ENCODE results near the gene TRABD2B. TPM values are rescaled to one million over a fixed set of nuclear protein-coding genes. Genes with fewer than 3 reads are reported as not detected.

Gene TRABD2B
- polyA plus RNA-seq, 1 of the 3 experiments (the other 2 are of a cell fraction), result 0.03 TPM

DNA sequence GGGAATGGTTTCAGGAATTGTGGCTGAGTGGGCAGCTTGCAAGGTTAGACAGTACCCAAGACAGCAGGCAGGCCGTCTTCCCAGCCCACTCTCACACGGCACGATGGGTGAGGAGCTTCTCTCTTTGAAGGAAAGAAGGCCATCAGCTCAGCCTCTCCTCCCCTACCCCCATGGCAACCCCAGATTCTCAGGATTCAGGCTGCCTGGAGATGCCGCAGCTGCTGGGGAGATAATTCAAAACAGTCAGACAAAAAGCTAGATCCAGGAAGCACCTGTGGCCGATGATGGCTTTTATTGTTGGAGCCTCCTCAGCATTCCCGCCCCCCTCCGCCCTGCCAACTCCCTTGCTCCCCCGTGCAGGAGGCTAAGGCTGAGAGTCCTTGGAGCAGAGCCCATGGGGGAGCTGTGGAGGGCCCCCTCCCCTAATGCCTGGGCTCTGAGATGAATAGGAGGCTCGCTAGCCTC is 220.5 kb downstream of the TRABD2B start:
- H3K27ac ChIP-seq (ENCODE audit: low read depth in 2 of 2, low read length in 1 of 2), result peak overlapping the region in 1 of 2 experiments; percentile 22; a peak in 1 of 4 replicates
- H3K4me1 ChIP-seq (ENCODE audit: control insufficient read depth in 1 of 2, insufficient read depth in 2 of 2, low read depth in 1 of 2, low read length in 1 of 2), result peaks cover 0 to 24% of the 10 kb centered on the region in 2 experiments; a peak in 1 of 4 replicates
- no peaks in the 10 kb centered on the region for H3F3A ChIP-seq (replicated peaks; ENCODE audit: insufficient read depth)
- no peak overlapping the region for H3K4me2 ChIP-seq
- H3K9ac ChIP-seq, result no peak overlapping the region
- ChIA-PET CTCF (interaction anchor here (0.8 to 2.3 kb wide), 8 partner anchors 9 to 291 kb away, joined by 3 to 9 read pairs (median 4); partner anchors contain the start of gene TRABD2B), POLR2A (no interaction called here)
- TF ChIP-seq SMC3 (IDR thresholded peaks at IDR 0.05; ENCODE audit: low read depth, low read length), result no peak
- H3K4me3 ChIP-seq (ENCODE audit: low read depth in 2 of 2, low read length in 1 of 2), result no peak overlapping the region
- DNase-seq, result peak; percentile 74
- H4K20me1 ChIP-seq (ENCODE audit: insufficient read depth), result no peaks in the 10 kb centered on the region
- H3K9me2 ChIP-seq, result no peaks in the 10 kb centered on the region
- no peaks in the 10 kb centered on the region for H3K9me3 ChIP-seq
- 38% methylated on average over 6 of the region's 9 CpGs for WGBS (ENCODE audit: low lambda C conversion rate)
- no peaks in the 10 kb centered on the region for H3K36me3 ChIP-seq (replicated peaks in 1 of 2; ENCODE audit: control insufficient read depth in 1 of 2, insufficient read depth in 2 of 2, low read length in 1 of 2)
- no peaks in the 10 kb centered on the region for H3K79me2 ChIP-seq (ENCODE audit: insufficient read depth)
- H3K27me3 ChIP-seq (ENCODE audit: insufficient read depth), result no peaks in the 10 kb centered on the region
- H2AFZ ChIP-seq (ENCODE audit: low read depth), result no peak overlapping the region

DNA sequence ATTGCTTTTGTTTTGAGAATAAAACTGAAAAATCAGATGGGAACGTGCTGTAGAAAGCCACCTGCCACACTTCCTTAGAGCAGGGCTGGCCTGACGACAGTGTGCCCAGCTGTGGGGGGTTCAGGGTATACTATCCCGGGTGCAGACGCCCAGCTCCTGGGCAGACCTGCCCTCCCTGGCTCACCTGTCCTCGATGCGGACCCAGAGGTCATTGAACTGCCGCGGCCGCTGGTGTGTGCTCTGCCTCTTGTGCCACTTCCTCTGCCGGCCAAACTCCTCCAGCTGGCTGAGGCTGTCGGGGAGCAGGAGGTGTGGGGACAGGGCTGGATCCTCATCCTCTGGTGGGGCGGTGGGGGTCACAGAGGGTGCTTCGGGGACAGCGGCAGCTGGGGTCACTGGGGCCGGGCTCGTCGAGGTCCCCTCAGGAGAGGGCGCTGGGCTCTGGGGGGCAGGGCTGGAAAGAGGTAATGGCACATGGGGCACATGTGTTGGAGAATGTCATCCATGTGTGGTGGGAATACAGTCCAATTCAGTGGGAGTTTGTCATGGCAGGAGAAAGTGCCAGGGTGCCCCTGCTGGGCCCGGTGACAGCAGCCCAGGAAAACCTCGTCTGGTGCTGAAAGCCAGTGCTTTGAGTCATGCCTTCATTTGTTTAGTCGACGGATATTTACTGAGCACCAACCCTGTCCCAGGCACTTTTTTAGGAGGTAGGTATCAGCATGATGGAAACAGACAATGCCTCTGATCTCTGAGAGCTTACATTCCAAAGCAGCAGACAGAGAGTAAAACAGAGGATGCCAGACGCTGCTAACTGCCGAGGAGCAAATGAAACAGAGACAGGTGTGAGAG is 222.0 kb downstream of the TRABD2B start:
- no peak overlapping the region for H3K27ac ChIP-seq (ENCODE audit: low read depth in 2 of 2, low read length in 1 of 2)
- no peaks in the 10 kb centered on the region for H3K9me2 ChIP-seq
- no peaks in the 10 kb centered on the region for H4K20me1 ChIP-seq (ENCODE audit: insufficient read depth)
- TF ChIP-seq YY1 (IDR thresholded peaks at IDR 0.05; ENCODE audit: low read depth) (no peak), FOSL2 (IDR thresholded peaks at IDR 0.05; ENCODE audit: borderline replicate concordance, low read depth) (no peak), RCOR1 (IDR thresholded peaks at IDR 0.05; ENCODE audit: low read length) (no peak), JUND (IDR thresholded peaks at IDR 0.05) (no peak), RAD21 (IDR thresholded peaks at IDR 0.05; ENCODE audit: low read length) (no peak), TEAD4 (IDR thresholded peaks at IDR 0.05; ENCODE audit: borderline replicate concordance, insufficient read depth) (no peak), ELF1 (IDR thresholded peaks at IDR 0.05) (no peak), GATA2 (CRISPR knock-in tag; IDR thresholded peaks at IDR 0.05) (no peak), SIN3A (IDR thresholded peaks at IDR 0.05; ENCODE audit: borderline replicate concordance, low read depth, low read length) (no peak), SMC3 (IDR thresholded peaks at IDR 0.05; ENCODE audit: low read depth, low read length) (no peak), RXRA (IDR thresholded peaks at IDR 0.05; ENCODE audit: borderline replicate concordance, low read depth) (no peak), EZH2phosphoT487 (IDR thresholded peaks at IDR 0.05; ENCODE audit: borderline replicate concordance, low read depth) (no peak), EP300 (IDR thresholded peaks at IDR 0.05; ENCODE audit: borderline replicate concordance in 1 of 2, low read depth in 1 of 2, low read length in 1 of 2) (no peak)
- TF ChIP-seq, protein P1, sequence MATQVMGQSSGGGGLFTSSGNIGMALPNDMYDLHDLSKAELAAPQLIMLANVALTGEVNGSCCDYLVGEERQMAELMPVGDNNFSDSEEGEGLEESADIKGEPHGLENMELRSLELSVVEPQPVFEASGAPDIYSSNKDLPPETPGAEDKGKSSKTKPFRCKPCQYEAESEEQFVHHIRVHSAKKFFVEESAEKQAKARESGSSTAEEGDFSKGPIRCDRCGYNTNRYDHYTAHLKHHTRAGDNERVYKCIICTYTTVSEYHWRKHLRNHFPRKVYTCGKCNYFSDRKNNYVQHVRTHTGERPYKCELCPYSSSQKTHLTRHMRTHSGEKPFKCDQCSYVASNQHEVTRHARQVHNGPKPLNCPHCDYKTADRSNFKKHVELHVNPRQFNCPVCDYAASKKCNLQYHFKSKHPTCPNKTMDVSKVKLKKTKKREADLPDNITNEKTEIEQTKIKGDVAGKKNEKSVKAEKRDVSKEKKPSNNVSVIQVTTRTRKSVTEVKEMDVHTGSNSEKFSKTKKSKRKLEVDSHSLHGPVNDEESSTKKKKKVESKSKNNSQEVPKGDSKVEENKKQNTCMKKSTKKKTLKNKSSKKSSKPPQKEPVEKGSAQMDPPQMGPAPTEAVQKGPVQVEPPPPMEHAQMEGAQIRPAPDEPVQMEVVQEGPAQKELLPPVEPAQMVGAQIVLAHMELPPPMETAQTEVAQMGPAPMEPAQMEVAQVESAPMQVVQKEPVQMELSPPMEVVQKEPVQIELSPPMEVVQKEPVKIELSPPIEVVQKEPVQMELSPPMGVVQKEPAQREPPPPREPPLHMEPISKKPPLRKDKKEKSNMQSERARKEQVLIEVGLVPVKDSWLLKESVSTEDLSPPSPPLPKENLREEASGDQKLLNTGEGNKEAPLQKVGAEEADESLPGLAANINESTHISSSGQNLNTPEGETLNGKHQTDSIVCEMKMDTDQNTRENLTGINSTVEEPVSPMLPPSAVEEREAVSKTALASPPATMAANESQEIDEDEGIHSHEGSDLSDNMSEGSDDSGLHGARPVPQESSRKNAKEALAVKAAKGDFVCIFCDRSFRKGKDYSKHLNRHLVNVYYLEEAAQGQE (IDR thresholded peaks at IDR 0.05; ENCODE audit: low read depth, low read length), result no peak
- TF ChIP-seq, protein P2, sequence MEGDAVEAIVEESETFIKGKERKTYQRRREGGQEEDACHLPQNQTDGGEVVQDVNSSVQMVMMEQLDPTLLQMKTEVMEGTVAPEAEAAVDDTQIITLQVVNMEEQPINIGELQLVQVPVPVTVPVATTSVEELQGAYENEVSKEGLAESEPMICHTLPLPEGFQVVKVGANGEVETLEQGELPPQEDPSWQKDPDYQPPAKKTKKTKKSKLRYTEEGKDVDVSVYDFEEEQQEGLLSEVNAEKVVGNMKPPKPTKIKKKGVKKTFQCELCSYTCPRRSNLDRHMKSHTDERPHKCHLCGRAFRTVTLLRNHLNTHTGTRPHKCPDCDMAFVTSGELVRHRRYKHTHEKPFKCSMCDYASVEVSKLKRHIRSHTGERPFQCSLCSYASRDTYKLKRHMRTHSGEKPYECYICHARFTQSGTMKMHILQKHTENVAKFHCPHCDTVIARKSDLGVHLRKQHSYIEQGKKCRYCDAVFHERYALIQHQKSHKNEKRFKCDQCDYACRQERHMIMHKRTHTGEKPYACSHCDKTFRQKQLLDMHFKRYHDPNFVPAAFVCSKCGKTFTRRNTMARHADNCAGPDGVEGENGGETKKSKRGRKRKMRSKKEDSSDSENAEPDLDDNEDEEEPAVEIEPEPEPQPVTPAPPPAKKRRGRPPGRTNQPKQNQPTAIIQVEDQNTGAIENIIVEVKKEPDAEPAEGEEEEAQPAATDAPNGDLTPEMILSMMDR (IDR thresholded peaks at IDR 0.05), result no peak
- TF ChIP-seq, protein P3, sequence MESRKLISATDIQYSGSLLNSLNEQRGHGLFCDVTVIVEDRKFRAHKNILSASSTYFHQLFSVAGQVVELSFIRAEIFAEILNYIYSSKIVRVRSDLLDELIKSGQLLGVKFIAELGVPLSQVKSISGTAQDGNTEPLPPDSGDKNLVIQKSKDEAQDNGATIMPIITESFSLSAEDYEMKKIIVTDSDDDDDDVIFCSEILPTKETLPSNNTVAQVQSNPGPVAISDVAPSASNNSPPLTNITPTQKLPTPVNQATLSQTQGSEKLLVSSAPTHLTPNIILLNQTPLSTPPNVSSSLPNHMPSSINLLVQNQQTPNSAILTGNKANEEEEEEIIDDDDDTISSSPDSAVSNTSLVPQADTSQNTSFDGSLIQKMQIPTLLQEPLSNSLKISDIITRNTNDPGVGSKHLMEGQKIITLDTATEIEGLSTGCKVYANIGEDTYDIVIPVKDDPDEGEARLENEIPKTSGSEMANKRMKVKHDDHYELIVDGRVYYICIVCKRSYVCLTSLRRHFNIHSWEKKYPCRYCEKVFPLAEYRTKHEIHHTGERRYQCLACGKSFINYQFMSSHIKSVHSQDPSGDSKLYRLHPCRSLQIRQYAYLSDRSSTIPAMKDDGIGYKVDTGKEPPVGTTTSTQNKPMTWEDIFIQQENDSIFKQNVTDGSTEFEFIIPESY (IDR thresholded peaks at IDR 0.05; ENCODE audit: borderline replicate concordance, low read depth), result no peak
- TF ChIP-seq, protein P4, sequence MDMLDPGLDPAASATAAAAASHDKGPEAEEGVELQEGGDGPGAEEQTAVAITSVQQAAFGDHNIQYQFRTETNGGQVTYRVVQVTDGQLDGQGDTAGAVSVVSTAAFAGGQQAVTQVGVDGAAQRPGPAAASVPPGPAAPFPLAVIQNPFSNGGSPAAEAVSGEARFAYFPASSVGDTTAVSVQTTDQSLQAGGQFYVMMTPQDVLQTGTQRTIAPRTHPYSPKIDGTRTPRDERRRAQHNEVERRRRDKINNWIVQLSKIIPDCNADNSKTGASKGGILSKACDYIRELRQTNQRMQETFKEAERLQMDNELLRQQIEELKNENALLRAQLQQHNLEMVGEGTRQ (IDR thresholded peaks at IDR 0.05; ENCODE audit: borderline replicate concordance, low read depth, low read length), result no peak
- H3K4me2 ChIP-seq, result no peak overlapping the region
- DNase-seq, result no peak
- no peak overlapping the region for H3K4me3 ChIP-seq (ENCODE audit: low read depth in 2 of 2, low read length in 1 of 2)
- peaks cover 0 to 24% of the 10 kb centered on the region in 2 experiments; a peak in 1 of 4 replicates for H3K4me1 ChIP-seq (ENCODE audit: control insufficient read depth in 1 of 2, insufficient read depth in 2 of 2, low read depth in 1 of 2, low read length in 1 of 2)
- H3K79me2 ChIP-seq (ENCODE audit: insufficient read depth), result no peaks in the 10 kb centered on the region
- WGBS (ENCODE audit: low lambda C conversion rate), result 60% methylated on average over 21 of the region's 24 CpGs
- H2AFZ ChIP-seq (ENCODE audit: low read depth), result no peak overlapping the region
- H3K9me3 ChIP-seq, result no peaks in the 10 kb centered on the region
- ChIA-PET CTCF (interaction anchor here (1.0 to 2.0 kb wide), 6 partner anchors 10 to 286 kb away, joined by 3 to 7 read pairs (median 5); partner anchors contain the start of gene TRABD2B), POLR2A (no interaction called here)
- no peaks in the 10 kb centered on the region for H3K27me3 ChIP-seq (ENCODE audit: insufficient read depth)
- no peaks in the 10 kb centered on the region for H3K36me3 ChIP-seq (replicated peaks in 1 of 2; ENCODE audit: control insufficient read depth in 1 of 2, insufficient read depth in 2 of 2, low read length in 1 of 2)
- H3K9ac ChIP-seq, result no peak overlapping the region
- H3F3A ChIP-seq (replicated peaks; ENCODE audit: insufficient read depth), result no peaks in the 10 kb centered on the region

Measured in SK-N-SH (cell line).